A673 (cell line): Measurements from ENCODE around the gene MYCBPAP. TPM values are rescaled to one million over a fixed set of nuclear protein-coding genes. Genes with fewer than 3 reads are reported as not detected.

ENCODE experiments used
- BruUV-seq: library from RNA; stranded (reverse); fragments of 400-500 nt; replicated peaks from 2 replicates; lab custom pipeline; 2021; lab: Mats Ljungman, UMichigan
- CTCF ChIA-PET: fragments of 300-600 bp; sonication (Branson Sonifier 250); formaldehyde crosslinking; loops from one replicate; lab custom pipeline; 2022; ENCODE audit warnings: antibody characterized with exemption; lab: Charles Lee
- POLR2A ChIA-PET: fragments of 300-600 bp; sonication (Branson Sonifier 250); formaldehyde crosslinking; loops from one replicate; lab custom pipeline; 2022; ENCODE audit warnings: antibody characterized with exemption; ENCODE audit not compliant: low non-redundant PET; lab: Charles Lee
- DNase-seq: peaks from one replicate; pipeline ENCODE4 v3.0.0-alpha.2; 2015; ENCODE audit warnings: low spot score
- H3K27ac ChIP-seq: fragments of 200-600 bp; sonication (generic); 2 replicates; pipeline ENCODE4 v1.5.1; 2016; ENCODE audit warnings: mixed run types, low read depth, mild to moderate bottlenecking, mixed read lengths, antibody characterized with exemption, low read length; ENCODE audit not compliant: poor library complexity, severe bottlenecking
- H3K27me3 ChIP-seq: fragments of 200-600 bp; sonication (generic); replicated peaks from 2 replicates; pipeline ENCODE4 v1.6.1; 2017; ENCODE audit warnings: mixed run types, low read depth, mild to moderate bottlenecking, mixed read lengths, antibody characterized with exemption, low read length; ENCODE audit not compliant: insufficient read depth, poor library complexity
- H3K36me3 ChIP-seq: fragments of 200-600 bp; sonication (generic); 2 replicates; pipeline ENCODE4 v1.6.1; 2016; ENCODE audit warnings: mixed run types, mild to moderate bottlenecking, mixed read lengths, antibody characterized with exemption, low read length; ENCODE audit not compliant: insufficient read depth, poor library complexity, severe bottlenecking
- H3K4me1 ChIP-seq: fragments of 200-600 bp; sonication (generic); 2 replicates; pipeline ENCODE4 v1.6.1; 2017; ENCODE audit warnings: mixed run types, mild to moderate bottlenecking, mixed read lengths, antibody characterized with exemption, low read length; ENCODE audit not compliant: insufficient read depth, poor library complexity, severe bottlenecking
- H3K4me3 ChIP-seq: fragments of 200-600 bp; sonication (generic); 2 replicates; pipeline ENCODE4 v1.5.1; 2016; ENCODE audit warnings: low read depth, mixed run types, mild to moderate bottlenecking, mixed read lengths, low read length; ENCODE audit not compliant: poor library complexity, severe bottlenecking
- H3K9me3 ChIP-seq: fragments of 200-600 bp; sonication (generic); 2 replicates; pipeline ENCODE4 v1.6.1; 2016; ENCODE audit warnings: mixed run types, low read depth, mild to moderate bottlenecking, mixed read lengths, antibody characterized with exemption, low read length; ENCODE audit not compliant: poor library complexity, severe bottlenecking
- CTCF ChIP-seq: fragments of 300-800, 200-600 bp; sonication (generic); conservative IDR thresholded peaks from 2 replicates; pipeline ENCODE4 v1.5.1; 2017; ENCODE audit warnings: low read depth, mild to moderate bottlenecking, antibody characterized with exemption, low read length, moderate library complexity, mixed read lengths
- EZH2 ChIP-seq: fragments of 200-600 bp; sonication (generic); IDR thresholded peaks from 2 replicates; pipeline ENCODE4 v1.6.1; 2017; ENCODE audit warnings: borderline replicate concordance, low read depth, mild to moderate bottlenecking, mixed read lengths, antibody characterized with exemption, low read length; ENCODE audit not compliant: poor library complexity, severe bottlenecking
- intact Hi-C: fragments of 100-400 bp; cut with micrococcal nuclease; formaldehyde crosslinking; loops from one replicate; pipeline ENCODE4 v1.10.0; 2022; ENCODE audit not compliant: unreplicated experiment
- total RNA-seq: library from RNA; stranded (reverse); gene quantifications from 2 replicates; pipeline ENCODE4 v1.2.3, GENCODE V29; 2021

Gene MYCBPAP
- total RNA-seq, 1 experiment from 2014 or later, result 0.92 TPM

- DNase-seq, result no peak
- no peaks in the 10 kb centered on the region for H3K9me3 ChIP-seq
- H3K4me3 ChIP-seq, result no peak within 1 kb of the TSS
- H3K4me1 ChIP-seq, result peaks cover 8% of the 10 kb centered on the region
- no peak for TF ChIP-seq CTCF
- no peak for TF ChIP-seq EZH2
- ChIA-PET POLR2A (interaction anchor here (0.5 kb wide), 1 partner anchor 215 kb away, joined by 4 read pairs; no protein-coding TSS in a partner anchor), CTCF (no interaction called here)
- BruUV-seq, result no TSS peak
- no peak within 1 kb of the TSS for H3K27ac ChIP-seq
- H3K36me3 ChIP-seq, result no peaks in the 10 kb centered on the region
- peaks cover 10% of the 10 kb centered on the region for H3K27me3 ChIP-seq
- intact Hi-C loops, result no loop called here
These were observed 24.3 kb downstream of the MYCBPAP start, which contains the start of gene EPN3 for GRCh38 chr17:50532452-50533024. Gene EPN3, plus strand, starts transcription at chr17:50532735. Its CDS starts 3,822 bp downstream, at chr17:50536557.

GRCh38 chr17:50533185-50533584 lies 24.9 kb downstream of the MYCBPAP start:
- H3K27ac ChIP-seq, result no peak overlapping the region
- no peak overlapping the region for H3K4me3 ChIP-seq
- BruUV-seq, result no TSS peak
- no peaks in the 10 kb centered on the region for H3K9me3 ChIP-seq
- intact Hi-C loops, result no loop called here
- no peak for DNase-seq
- ChIA-PET CTCF (no interaction called here), POLR2A (interaction anchor here (0.5 kb wide), 1 partner anchor 214 kb away, joined by 4 read pairs; no protein-coding TSS in a partner anchor)
- peaks cover 8% of the 10 kb centered on the region for H3K4me1 ChIP-seq
- peaks cover 10% of the 10 kb centered on the region for H3K27me3 ChIP-seq
- H3K36me3 ChIP-seq, result no peaks in the 10 kb centered on the region
- no peak for TF ChIP-seq EZH2
- TF ChIP-seq CTCF, result no peak

- BruUV-seq, result no TSS peak
- CTCF ChIA-PET, result no interaction called here
- H3K27me3 ChIP-seq, result peaks cover 10% of the 10 kb centered on the region
- no peaks in the 10 kb centered on the region for H3K9me3 ChIP-seq
- H3K4me3 ChIP-seq, result no peak overlapping the region
- no peak overlapping the region for H3K27ac ChIP-seq
- intact Hi-C loops, result no loop called here
- TF ChIP-seq EZH2 (no peak), CTCF (no peak)
- peak; percentile 37 for DNase-seq
- POLR2A ChIA-PET, result no interaction called here
- H3K4me1 ChIP-seq, result peaks cover 8% of the 10 kb centered on the region
- no peaks in the 10 kb centered on the region for H3K36me3 ChIP-seq
These were observed 25.5 kb downstream of the MYCBPAP start for GRCh38 chr17:50533720-50534148.
